ENCODE data around the gene MARCHF10.
"Not testable (repeated sequence)": the region's sequence is repeated elsewhere in the genome, so short reads cannot be mapped to it uniquely, and the experiment has no call there.

The MARCHF10 gene

GRCh38 chr17:62786646-62787045 is 21.5 kb downstream of the MARCHF10 start:
- no peak for DNase-seq (ENCODE audit: low read depth in 2 of 2)

GRCh38 chr17:62785983-62786382 is 22.1 kb downstream of the MARCHF10 start:
- DNase-seq (ENCODE audit: low read depth in 2 of 2) = not testable (repeated sequence)

GRCh38 chr17:62782730-62783270 is 25.3 kb downstream of the MARCHF10 start:
- no peak for DNase-seq (ENCODE audit: low read depth in 2 of 2)

GRCh38 chr17:62781831-62782251 is 26.3 kb downstream of the MARCHF10 start:
- no peak for DNase-seq (ENCODE audit: low read depth in 2 of 2)

- no peak for DNase-seq (ENCODE audit: low read depth in 2 of 2)
These were observed 26.8 kb downstream of the MARCHF10 start for GRCh38 chr17:62781356-62781755.

- DNase-seq (ENCODE audit: low read depth in 2 of 2) = no peak
These were observed 27.2 kb downstream of the MARCHF10 start for GRCh38 chr17:62780951-62781350.

GRCh38 chr17:62780269-62780668 is 27.8 kb downstream of the MARCHF10 start:
- no peak for DNase-seq (ENCODE audit: low read depth in 2 of 2)

GRCh38 chr17:62778990-62779681 is 29.0 kb downstream of the MARCHF10 start:
- DNase-seq (ENCODE audit: low read depth in 2 of 2) = no peak

- no peak for DNase-seq (ENCODE audit: low read depth in 2 of 2)
These were observed 32.2 kb downstream of the MARCHF10 start for GRCh38 chr17:62775876-62776275.

GRCh38 chr17:62774338-62774737 is 33.8 kb downstream of the MARCHF10 start:
- no peak for DNase-seq (ENCODE audit: low read depth in 2 of 2)

GRCh38 chr17:62767997-62768396 is 40.1 kb downstream of the MARCHF10 start:
- DNase-seq (ENCODE audit: low read depth in 2 of 2) = no peak

- DNase-seq (ENCODE audit: low read depth in 2 of 2) = no peak
These were observed 42.8 kb downstream of the MARCHF10 start for GRCh38 chr17:62765351-62765750.

GRCh38 chr17:62763891-62764600 is 44.1 kb downstream of the MARCHF10 start:
- no peak for DNase-seq (ENCODE audit: low read depth in 2 of 2)

GRCh38 chr17:62761884-62762283 is 46.2 kb downstream of the MARCHF10 start:
- DNase-seq (ENCODE audit: low read depth in 2 of 2) = no peak

- no peak for DNase-seq (ENCODE audit: low read depth in 2 of 2)
These were observed 47.2 kb downstream of the MARCHF10 start for GRCh38 chr17:62760945-62761267.

- DNase-seq (ENCODE audit: low read depth in 2 of 2) = no peak
These were observed 47.8 kb downstream of the MARCHF10 start for GRCh38 chr17:62760059-62760944.

- no peak for DNase-seq (ENCODE audit: low read depth in 2 of 2)
These were observed 50.6 kb downstream of the MARCHF10 start for GRCh38 chr17:62757500-62757951.

GRCh38 chr17:62756198-62756597 is 51.9 kb downstream of the MARCHF10 start:
- no peak for DNase-seq (ENCODE audit: low read depth in 2 of 2)

GRCh38 chr17:62755141-62755851 is 52.8 kb downstream of the MARCHF10 start:
- DNase-seq (ENCODE audit: low read depth in 2 of 2) = no peak

- no peak for DNase-seq (ENCODE audit: low read depth in 2 of 2)
These were observed 53.5 kb downstream of the MARCHF10 start for GRCh38 chr17:62754631-62755030.

GRCh38 chr17:62753562-62753961 is 54.6 kb downstream of the MARCHF10 start:
- DNase-seq (ENCODE audit: low read depth in 2 of 2) = no peak
